Heart left ventricle (tissue), 16 donors: Measurements from ENCODE around the gene MTURN. TPM values are rescaled to one million over a fixed set of nuclear protein-coding genes. Genes with fewer than 3 reads are reported as not detected.

Experiments
- ATAC-seq, 4 donors: fragments of 200-7000 bp; cut with Tn5 transposase; one replicate each; pipeline ENCODE4 v1.9.1; 2020 to 2022; ENCODE audit warnings: moderate library complexity in 4 of 4, mild to moderate bottlenecking in 3 of 4, moderate number of reproducible peaks in 1 of 4
- DNase-seq, 5 donors: peaks; one replicate each; pipeline ENCODE4 v3.0.0-alpha.2; 2020
- H3K27ac ChIP-seq, 12 donors: fragments of 200-600 bp; sonication (generic) in 4 of 12; one replicate each; pipeline versions ENCODE4 v1.5.0 to v1.8.0; 2016 to 2022; ENCODE audit warnings: mild to moderate bottlenecking in 2 of 12
- H3K27me3 ChIP-seq, 9 donors: fragments of 200-600 bp; sonication (generic) in 2 of 9; one replicate each; pipeline versions ENCODE4 v1.5.1 to v1.8.0; 2016 to 2022; ENCODE audit warnings: mild to moderate bottlenecking in 3 of 9
- H3K36me3 ChIP-seq, 9 donors: fragments of 200-600 bp; sonication (generic) in 2 of 9; one replicate each; pipeline versions ENCODE4 v1.5.0 to v1.8.0; 2018 to 2022; ENCODE audit warnings: mild to moderate bottlenecking in 2 of 9
- H3K4me1 ChIP-seq, 12 donors: fragments of 200-600 bp; sonication (generic) in 4 of 12; one replicate each; pipeline versions ENCODE4 v1.5.0 to v1.8.0; 2016 to 2022; ENCODE audit warnings: mild to moderate bottlenecking in 3 of 12
- H3K4me3 ChIP-seq, 12 donors: fragments of 200-600 bp; sonication (generic) in 4 of 12; one replicate each; pipeline versions ENCODE4 v1.5.0 to v1.8.0; 2017 to 2022; ENCODE audit warnings: mild to moderate bottlenecking in 9 of 12, moderate library complexity in 4 of 12
- H3K9me3 ChIP-seq, 12 donors: fragments of 200-600 bp; sonication (generic) in 4 of 12; one replicate each; pipeline versions ENCODE4 v1.5.0 to v1.8.0; 2016 to 2022; ENCODE audit warnings: mild to moderate bottlenecking in 1 of 12
- CTCF ChIP-seq, 12 donors: fragments of 200-600 bp; sonication (generic) in 4 of 12; IDR thresholded peaks; one replicate each; pipeline versions ENCODE4 v1.5.0 to v1.8.0; 2018 to 2022; ENCODE audit warnings: antibody characterized with exemption in 12 of 12, mild to moderate bottlenecking in 5 of 12
- POLR2A ChIP-seq, 2 donors: fragments of 450-650 bp; IDR thresholded peaks; one replicate each; pipeline ENCODE4 v1.6.1; 2017; ENCODE audit warnings: antibody characterized with exemption in 2 of 2, mild to moderate bottlenecking in 2 of 2, moderate library complexity in 2 of 2
- WGBS, 4 donors: extraction: QIAGEN DNeasy Blood & Tissue Kit in 2 of 4; methylation state at CpG; one replicate each; pipeline versions ENCODE4 v1.1.5 to v1.1.7; 2013 to 2018; 5-methylcytosine and 5-hydroxymethylcytosine counted together
- intact Hi-C, 10 donors: fragments of 100-400 bp; cut with DNase I; formaldehyde crosslinking; loops; one replicate each; pipeline versions ENCODE4 v1.11.1 to v1.14.2; 2022
- polyA plus RNA-seq, 2 donors: library from polyadenylated mRNA; stranded (reverse); fragments of 200-250 nt; gene quantifications; one replicate each; pipeline ENCODE4 v1.2.3, GENCODE V29; 2013
- total RNA-seq, 9 donors: library from RNA; depleted of rRNA in 2 of 9; stranded (reverse); fragments of >200 nt in 2 of 9; fragmentation: NEBNext Ultra II Directional in 3 of 9; extraction: Animal tissue kit (Norgen Biotek cat#: 25700) in 3 of 9; gene quantifications; one replicate each; pipeline versions ENCODE4 v1.1.0 to v1.2.4, GENCODE V29; 2016 to 2023
- donor health status: ischemic (EF 13 %, LVEDD 7.1; RV severe dilation, severe dysfunction).
- donor health status: healthy with polysubstance abuse.
- donor health status: DM: no; HTN: yes; CAD: no.
- donor health status: DM: no; HTN: no; CAD: no.
- donor health status: ischemic (EF 25% LVEDD 6.9; RV normal size, moderate dysfunction).
- donor health status: ischemic (EF 25% LVEDD 5.7; RV mildly dilated, moderate dysfunction).
- donor health status: healthy.
- donor health status: DM: yes; HTN: yes; CAD: no.
- donor health status: ischemic (EF 35%, LVEDD 5.7; RV mildly dilated, moderate dysfunction).
- donor health status: nonischemic (EF 11% LVEDD 7.7; RV severe dilation, severe dysfunction).
- donor health status: DM: yes; HTN: yes; CAD: no.
- donor health status: PGD.
- donor health status: ischemic (EF 29% LVEDD 5.4; RV normal size, mild dysfunction).
- donor health status: nonischemic (EF 23%, LVEDD 6.1; RV moderate dilation, normal function).

Gene MTURN
- total and polyA plus RNA-seq, 11 donors, result 7.7 to 45.2 (median 21.3) TPM

DNA sequence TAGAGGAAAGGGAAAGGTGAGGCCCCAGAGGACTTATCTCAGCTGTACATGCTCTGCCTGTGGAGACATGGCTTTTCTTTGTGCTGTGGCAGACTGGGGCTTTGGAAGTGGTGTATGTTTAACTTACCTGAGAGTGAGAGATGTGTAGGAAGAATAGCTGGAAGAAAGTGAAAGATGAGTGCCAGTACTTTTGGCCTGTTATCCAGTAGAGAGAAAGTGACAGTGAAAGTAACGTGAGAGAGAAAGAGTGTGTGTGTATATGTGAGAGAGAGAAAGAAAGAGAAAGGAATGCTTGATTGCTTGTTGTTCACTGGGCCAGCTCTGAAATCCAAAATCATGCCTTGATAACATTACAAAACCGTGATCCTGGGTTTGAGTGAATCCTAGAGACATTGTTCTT is 25.5 kb downstream of the MTURN start:
- ATAC-seq, result no peak
- H3K9me3 ChIP-seq, result no peaks in the 10 kb centered on the region

GRCh38 chr7:30162133-30162532 is 27.3 kb downstream of the MTURN start:
- DNase-seq (no peak), ATAC-seq (no peak)
- Histone ChIP-seq H3K36me3 (peaks cover 0 to 40% (median 3%) of the 10 kb centered on the region in 9 donors), H3K4me1 (peaks cover 0 to 64% (median 16%) of the 10 kb centered on the region in 12 donors), H3K4me3 (no peak overlapping the region), H3K27me3 (no peaks in the 10 kb centered on the region), H3K27ac (peak overlapping the region in 1 of 12 donors; percentile 68), H3K9me3 (no peaks in the 10 kb centered on the region)
- intact Hi-C loops, result loop anchor here in 8 of 10 donors (2.0 to 10.0 kb wide), 8 partner anchors 113 to 403 kb away; partner anchors contain the start of gene GGCT (in 1 of the 8)
- TF ChIP-seq POLR2A (IDR thresholded peaks at IDR 0.05) (no peak), CTCF (IDR thresholded peaks at IDR 0.05) (no peak)
- WGBS, 4 donors, result 71 to 82% (median 74%) methylated on average over 3 of the region's 3 CpGs

More for the DNA sequence above, 25.5 kb downstream of the MTURN start:
- intact Hi-C loops, result loop anchor here in 7 of 10 donors (5.0 to 10.0 kb wide), 7 partner anchors 114 to 404 kb away; partner anchors contain the start of gene GGCT (in 1 of the 7)
- 82 to 98% (median 94%) methylated on average over 2 of the region's 2 CpGs for WGBS, 4 donors
- Histone ChIP-seq H3K4me1 (peaks cover 0 to 54% (median 16%) of the 10 kb centered on the region in 12 donors), H3K27me3 (no peaks in the 10 kb centered on the region), H3K4me3 (no peak overlapping the region), H3K27ac (peak overlapping the region in 1 of 12 donors; percentile 12), H3K36me3 (peaks cover 0 to 46% (median 3%) of the 10 kb centered on the region in 9 donors)
- TF ChIP-seq CTCF (IDR thresholded peaks at IDR 0.05) (no peak), POLR2A (IDR thresholded peaks at IDR 0.05) (no peak)
- DNase-seq, result no peak

DNA sequence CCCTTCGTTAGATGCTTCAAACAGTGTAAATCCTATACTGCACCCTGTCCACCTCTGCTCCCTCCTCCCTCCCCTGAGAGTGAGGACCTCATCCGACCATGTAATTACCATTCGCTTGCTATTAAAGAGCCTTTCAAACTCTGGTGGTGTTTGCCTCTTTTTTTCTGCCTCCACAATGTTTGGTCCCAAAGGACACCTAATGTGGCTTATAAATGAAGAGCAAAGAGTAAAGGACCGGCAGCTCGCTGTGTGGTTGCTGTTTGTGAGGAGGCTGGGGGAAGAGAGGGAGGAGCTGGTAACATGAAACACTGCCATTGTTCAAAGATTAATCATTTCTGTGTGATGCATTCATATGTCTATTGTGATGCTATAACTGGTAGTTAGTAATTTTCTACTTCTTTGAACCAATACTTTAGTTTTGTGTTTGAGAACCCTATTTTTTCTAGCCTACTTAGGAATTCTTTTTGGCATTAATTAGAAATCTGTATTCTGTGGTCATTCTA is 27.9 kb downstream of the MTURN start:
- no peak for TF ChIP-seq CTCF (IDR thresholded peaks at IDR 0.05)
- no peak for TF ChIP-seq POLR2A (IDR thresholded peaks at IDR 0.05)
- Histone ChIP-seq H3K9me3 (no peaks in the 10 kb centered on the region), H3K4me1 (peaks cover 0 to 65% (median 16%) of the 10 kb centered on the region in 12 donors), H3K27ac (peak overlapping the region in 4 of 12 donors; percentile 47 to 68 (median 56)), H3K36me3 (peaks cover 0 to 35% (median 0%) of the 10 kb centered on the region in 9 donors), H3K4me3 (peak overlapping the region in 1 of 12 donors; percentile 18), H3K27me3 (no peaks in the 10 kb centered on the region)
- 65 to 79% (median 73%) methylated on average over 5 of the region's 5 CpGs for WGBS, 4 donors
- intact Hi-C loops, result loop anchor here in 8 of 10 donors (1.0 to 10.0 kb wide), 9 partner anchors 16 to 402 kb away; partner anchors contain the start of gene GGCT (in 1 of the 8)
- ATAC-seq, result no peak
- no peak for DNase-seq

- H3K4me3 ChIP-seq, result peak overlapping the region in 1 of 12 donors; percentile 18
- peaks cover 0 to 28% (median 0%) of the 10 kb centered on the region in 9 donors for H3K36me3 ChIP-seq
- H3K27ac ChIP-seq, result peak overlapping the region in 9 of 12 donors; percentile 4 to 68 (median 35)
- DNase-seq (peak in 2 of 5 donors; percentile 44 to 53), ATAC-seq (peak; percentile 23 to 63 (median 40))
- H3K9me3 ChIP-seq, result no peaks in the 10 kb centered on the region
- 56 to 60% (median 57%) methylated on average over 13 of the region's 13 CpGs for WGBS, 4 donors
- TF ChIP-seq POLR2A (IDR thresholded peaks at IDR 0.05), result no peak
- TF ChIP-seq CTCF (IDR thresholded peaks at IDR 0.05), result no peak
- peaks cover 0 to 72% (median 17%) of the 10 kb centered on the region in 12 donors for H3K4me1 ChIP-seq
- no peaks in the 10 kb centered on the region for H3K27me3 ChIP-seq
- intact Hi-C loops, result loop anchor here in 8 of 10 donors (1.0 to 10.0 kb wide), 9 partner anchors 17 to 401 kb away; partner anchors contain the start of gene GGCT (in 1 of the 8)
Measured at GRCh38 chr7:30163231-30163894, 28.6 kb downstream of the MTURN start.
